BJ (cell line): ENCODE data around the gene COL11A2. TPM values are rescaled to one million over a fixed set of nuclear protein-coding genes. Genes with fewer than 3 reads are reported as not detected.

ENCODE experiments used
- CTCF ChIA-PET: fragments of 350-600 bp; formaldehyde crosslinking; extraction: SDS; loops from one replicate; lab custom pipeline; 2021; ENCODE audit warnings: antibody characterized with exemption, inconsistent platforms; lab: Yijun Ruan, JAX
- POLR2A ChIA-PET: fragments of 300-600 bp; sonication (Branson Sonifier 250); formaldehyde crosslinking; extraction: SDS; loops from one replicate; lab custom pipeline; 2021; ENCODE audit warnings: antibody characterized with exemption; lab: Charles Lee
- DNase-seq: peaks from one replicate; pipeline ENCODE4 v3.0.0-alpha.2; 2011; ENCODE audit warnings: low read depth
- H3K27me3 ChIP-seq: 2 replicates; pipeline ENCODE4 v1.6.0; 2011; ENCODE audit warnings: low read length; ENCODE audit not compliant: control insufficient read depth, insufficient read depth
- H3K36me3 ChIP-seq: 2 replicates; pipeline ENCODE4 v1.5.1; 2011; ENCODE audit warnings: low read length; ENCODE audit not compliant: control insufficient read depth, insufficient read depth
- H3K4me3 ChIP-seq: 2 replicates; pipeline ENCODE4 v1.5.1; 2011; ENCODE audit warnings: low read depth, mild to moderate bottlenecking, control low read depth, low read length
- CTCF ChIP-seq: IDR thresholded peaks from 2 replicates; pipeline ENCODE4 v1.5.1; 2011; ENCODE audit warnings: low read depth, mild to moderate bottlenecking, control low read depth, inconsistent platforms, low read length, moderate library complexity; ENCODE audit not compliant: insufficient read depth
- polyA minus RNA-seq: library from RNA; depleted of rRNA, polyadenylated mRNA; stranded (reverse); fragments of >200 nt; gene quantifications from 2 replicates; pipeline ENCODE4 v1.2.3, GENCODE V29; 2011; rRNA and poly(A)+ RNA removed
- polyA plus RNA-seq: library from polyadenylated mRNA; depleted of rRNA; stranded (reverse); fragments of >200 nt; gene quantifications from 2 replicates; pipeline ENCODE4 v1.2.3, GENCODE V29; 2011; rRNA removed

Gene COL11A2
- polyA plus RNA-seq (0.55 and 0.91 TPM in 2 replicates), polyA minus RNA-seq (not detected in 2 replicates)

- no peak for DNase-seq
- ChIA-PET POLR2A (no interaction called here), CTCF (interaction anchor here (0.6 kb wide), 1 partner anchor 31 kb away, joined by 3 read pairs; no protein-coding TSS in a partner anchor)
- peak within 1 kb of the TSS; percentile 26 for H3K4me3 ChIP-seq
- H3K36me3 ChIP-seq: peaks cover 15% of the 10 kb centered on the region
- peaks cover 17% of the 10 kb centered on the region for H3K27me3 ChIP-seq
- no peak for TF ChIP-seq CTCF
Measured at GRCh38 chr6:33192105-33192646, at the start of gene COL11A2. Gene COL11A2 (minus strand): TSS chr6:33192467. CDS start chr6:33192240, 227 bp downstream.

GRCh38 chr6:33241968-33242367 lies 49.7 kb upstream of the COL11A2 start:
- H3K4me3 ChIP-seq: no peak overlapping the region
- peaks cover 8% of the 10 kb centered on the region for H3K27me3 ChIP-seq
- TF ChIP-seq CTCF: no peak
- no peaks in the 10 kb centered on the region for H3K36me3 ChIP-seq
- no peak for DNase-seq
- ChIA-PET POLR2A (no interaction called here), CTCF (interaction anchor here (0.6 kb wide), 1 partner anchor 271 kb away, joined by 4 read pairs; no protein-coding TSS in a partner anchor)

- Histone ChIP-seq H3K4me3 (no peak overlapping the region), H3K27me3 (peaks cover 19% of the 10 kb centered on the region), H3K36me3 (no peaks in the 10 kb centered on the region)
- CTCF ChIA-PET: interaction anchor here (5.0 kb wide), 1 partner anchor 11 kb away, joined by 34 read pairs; no protein-coding TSS in a partner anchor
- no peak for DNase-seq
- POLR2A ChIA-PET: no interaction called here
- no peak for TF ChIP-seq CTCF
Measured at GRCh38 chr6:33237741-33238140, 45.5 kb upstream of the COL11A2 start.

GRCh38 chr6:33236852-33237251 lies 44.6 kb upstream of the COL11A2 start:
- Histone ChIP-seq H3K4me3 (no peak overlapping the region), H3K36me3 (no peaks in the 10 kb centered on the region), H3K27me3 (peaks cover 20% of the 10 kb centered on the region)
- no peak for DNase-seq
- CTCF ChIA-PET: interaction anchor here (5.0 kb wide), 1 partner anchor 12 kb away, joined by 34 read pairs; no protein-coding TSS in a partner anchor
- POLR2A ChIA-PET: no interaction called here
- no peak for TF ChIP-seq CTCF

GRCh38 chr6:33236328-33236727 lies 44.1 kb upstream of the COL11A2 start:
- Histone ChIP-seq H3K4me3 (no peak overlapping the region), H3K36me3 (no peaks in the 10 kb centered on the region), H3K27me3 (peaks cover 21% of the 10 kb centered on the region)
- TF ChIP-seq CTCF: no peak
- DNase-seq: no peak
- ChIA-PET CTCF (interaction anchor here (5.0 kb wide), 1 partner anchor 12 kb away, joined by 34 read pairs; no protein-coding TSS in a partner anchor), POLR2A (no interaction called here)
